Measurements from ENCODE around the gene CALM3. TPM values are rescaled to one million over a fixed set of nuclear protein-coding genes. Genes with fewer than 3 reads are reported as not detected.

The CALM3 gene
- total and polyA plus RNA-seq, 8 donors = 178 to 478 (median 351) TPM

DNA sequence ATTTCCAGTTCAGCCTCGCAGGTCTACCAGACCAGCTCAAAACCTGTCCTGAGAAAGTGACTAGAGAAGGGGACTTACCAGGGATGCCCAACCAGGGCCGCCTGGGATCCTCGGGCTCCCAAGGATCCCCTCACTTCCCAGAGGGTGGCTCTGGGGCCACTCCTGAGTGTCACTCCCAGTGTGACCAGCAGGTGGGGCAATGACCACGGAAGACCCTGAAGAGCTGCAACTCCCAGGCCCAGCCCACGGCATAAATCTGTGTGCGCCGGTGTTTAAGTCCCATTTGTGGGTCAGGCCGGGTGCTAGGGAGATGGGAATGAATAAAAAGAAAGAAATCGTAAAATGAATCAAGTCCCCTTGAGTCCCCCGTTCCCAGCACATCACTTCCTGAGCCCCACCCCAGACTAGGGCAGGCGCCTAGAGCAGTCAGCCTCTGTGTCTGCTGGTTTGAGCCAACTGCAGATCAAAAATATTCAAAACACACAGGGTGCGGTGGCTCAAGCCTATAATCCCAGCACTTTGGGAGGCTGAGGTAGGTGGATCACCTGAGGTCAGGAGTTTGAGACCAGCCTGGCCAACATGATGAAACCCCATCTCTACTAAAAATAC is 13.1 kb downstream of the CALM3 start:
- Histone ChIP-seq H3K27ac (no peak overlapping the region), H3K4me3 (no peak overlapping the region), H3K9me3 (no peaks in the 10 kb centered on the region), H3K4me1 (peaks cover 17 to 51% of the 10 kb centered on the region in 2 donors), H3K27me3 (no peaks in the 10 kb centered on the region), H3K36me3 (peaks cover 0 to 14% of the 10 kb centered on the region in 2 donors)
- TF ChIP-seq, protein P1, sequence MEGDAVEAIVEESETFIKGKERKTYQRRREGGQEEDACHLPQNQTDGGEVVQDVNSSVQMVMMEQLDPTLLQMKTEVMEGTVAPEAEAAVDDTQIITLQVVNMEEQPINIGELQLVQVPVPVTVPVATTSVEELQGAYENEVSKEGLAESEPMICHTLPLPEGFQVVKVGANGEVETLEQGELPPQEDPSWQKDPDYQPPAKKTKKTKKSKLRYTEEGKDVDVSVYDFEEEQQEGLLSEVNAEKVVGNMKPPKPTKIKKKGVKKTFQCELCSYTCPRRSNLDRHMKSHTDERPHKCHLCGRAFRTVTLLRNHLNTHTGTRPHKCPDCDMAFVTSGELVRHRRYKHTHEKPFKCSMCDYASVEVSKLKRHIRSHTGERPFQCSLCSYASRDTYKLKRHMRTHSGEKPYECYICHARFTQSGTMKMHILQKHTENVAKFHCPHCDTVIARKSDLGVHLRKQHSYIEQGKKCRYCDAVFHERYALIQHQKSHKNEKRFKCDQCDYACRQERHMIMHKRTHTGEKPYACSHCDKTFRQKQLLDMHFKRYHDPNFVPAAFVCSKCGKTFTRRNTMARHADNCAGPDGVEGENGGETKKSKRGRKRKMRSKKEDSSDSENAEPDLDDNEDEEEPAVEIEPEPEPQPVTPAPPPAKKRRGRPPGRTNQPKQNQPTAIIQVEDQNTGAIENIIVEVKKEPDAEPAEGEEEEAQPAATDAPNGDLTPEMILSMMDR (IDR thresholded peaks at IDR 0.05) = peak; percentile 85 to 93
- ATAC-seq (peak; percentile 90), DNase-seq (peak; percentile 71 to 92 (median 84))
- intact Hi-C loops (cut with DNase I) = no loop called here

DNA sequence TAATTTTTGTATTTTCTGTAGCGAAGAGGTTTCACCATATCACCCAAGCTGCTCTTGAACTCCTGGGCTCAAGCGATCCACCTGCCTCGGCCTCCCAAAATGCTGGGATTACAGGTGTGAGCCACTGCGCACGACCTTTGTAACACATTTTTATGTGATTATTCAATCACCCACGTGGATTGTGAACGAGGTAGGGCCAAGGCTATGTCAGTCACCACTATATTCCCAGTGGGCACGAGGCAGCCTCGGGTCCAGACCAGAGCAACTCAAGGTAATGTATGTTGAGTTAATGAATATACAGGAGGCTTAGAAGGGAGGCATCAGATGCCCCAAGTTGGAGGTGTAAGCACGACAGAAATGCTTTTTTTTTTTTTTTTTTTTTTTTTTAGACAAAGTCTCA is 14.8 kb downstream of the CALM3 start:
- H3K36me3 ChIP-seq = no peaks in the 10 kb centered on the region
- peaks cover 17 to 65% of the 10 kb centered on the region in 2 donors for H3K4me1 ChIP-seq
- H3K4me3 ChIP-seq = no peak overlapping the region
- H3K9me3 ChIP-seq = no peaks in the 10 kb centered on the region
- intact Hi-C loops (cut with DNase I) = no loop called here
- TF ChIP-seq, protein P1 (IDR thresholded peaks at IDR 0.05) = no peak
- no peak for DNase-seq
- H3K27ac ChIP-seq = no peak overlapping the region
- H3K27me3 ChIP-seq = no peaks in the 10 kb centered on the region
- ATAC-seq = no peak

DNA sequence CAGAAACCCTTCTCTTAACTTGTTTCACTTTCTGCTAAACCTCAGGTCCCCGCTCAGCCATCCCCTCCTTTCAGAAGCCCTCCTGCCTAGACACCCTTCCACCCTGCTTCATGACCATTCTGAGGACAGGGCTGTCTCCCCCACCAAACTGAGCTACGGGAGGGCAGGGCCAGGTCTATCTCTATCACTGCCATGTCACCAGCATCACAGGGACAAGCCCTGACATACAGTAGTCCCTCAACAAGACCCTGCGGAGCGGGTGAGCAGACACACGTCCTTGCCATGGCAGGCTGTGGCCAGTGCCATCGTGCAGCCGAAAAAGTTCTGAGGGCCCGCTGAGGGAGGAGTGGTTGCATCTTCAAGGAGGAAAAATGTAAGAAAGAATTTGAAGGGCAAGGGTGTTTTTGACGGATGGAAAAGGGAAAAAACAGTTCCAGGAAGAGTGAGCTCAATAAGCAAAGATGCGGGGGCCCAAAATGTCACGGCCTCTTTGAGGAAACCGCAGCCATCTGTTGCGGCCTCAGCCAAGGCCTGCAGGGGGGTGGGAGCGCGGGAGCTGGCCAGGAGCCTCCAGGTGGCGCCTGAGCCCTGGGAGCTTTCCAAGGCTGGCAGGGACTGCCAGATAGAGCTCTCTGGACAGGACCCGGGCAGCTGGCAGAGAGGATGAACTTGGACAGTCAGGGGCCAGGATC is 15.6 kb downstream of the CALM3 start:
- DNase-seq = peak in 2 of 4 donors; percentile 59 to 86
- no peaks in the 10 kb centered on the region for H3K27me3 ChIP-seq
- ATAC-seq = peak; percentile 65
- no peaks in the 10 kb centered on the region for H3K9me3 ChIP-seq
- peaks cover 13 to 62% of the 10 kb centered on the region in 2 donors for H3K4me1 ChIP-seq
- intact Hi-C loops (cut with DNase I) = no loop called here
- TF ChIP-seq, protein P1 (IDR thresholded peaks at IDR 0.05) = no peak
- no peak overlapping the region for H3K4me3 ChIP-seq
- no peak overlapping the region for H3K27ac ChIP-seq
- no peaks in the 10 kb centered on the region for H3K36me3 ChIP-seq

DNA sequence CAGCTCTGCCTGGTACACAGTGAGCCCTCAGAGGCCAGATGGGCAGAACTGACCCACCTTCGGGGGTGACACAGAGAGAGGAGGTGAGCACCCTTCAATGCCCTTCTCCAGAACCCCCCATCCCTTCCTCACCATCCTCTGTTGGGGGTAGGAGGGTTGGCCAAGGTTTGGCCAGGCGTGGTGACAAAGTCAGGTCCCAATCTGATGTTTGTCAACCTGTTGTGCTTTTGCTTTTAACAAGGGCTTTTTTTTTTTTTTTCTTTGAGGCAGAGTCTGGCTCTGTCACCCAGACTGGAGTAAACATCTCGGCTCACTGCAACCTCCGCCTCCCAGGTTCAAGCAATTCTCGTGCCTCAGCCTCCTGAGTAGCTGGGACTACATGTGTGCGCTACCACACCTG is 16.5 kb downstream of the CALM3 start:
- ATAC-seq = no peak
- TF ChIP-seq, protein P1 (IDR thresholded peaks at IDR 0.05) = no peak
- peaks cover 12 to 59% of the 10 kb centered on the region in 2 donors for H3K4me1 ChIP-seq
- H3K9me3 ChIP-seq = no peaks in the 10 kb centered on the region
- H3K36me3 ChIP-seq = no peaks in the 10 kb centered on the region
- no peak for DNase-seq
- no peak overlapping the region for H3K4me3 ChIP-seq
- H3K27ac ChIP-seq = no peak overlapping the region
- H3K27me3 ChIP-seq = no peaks in the 10 kb centered on the region
- intact Hi-C loops (cut with DNase I) = no loop called here

DNA sequence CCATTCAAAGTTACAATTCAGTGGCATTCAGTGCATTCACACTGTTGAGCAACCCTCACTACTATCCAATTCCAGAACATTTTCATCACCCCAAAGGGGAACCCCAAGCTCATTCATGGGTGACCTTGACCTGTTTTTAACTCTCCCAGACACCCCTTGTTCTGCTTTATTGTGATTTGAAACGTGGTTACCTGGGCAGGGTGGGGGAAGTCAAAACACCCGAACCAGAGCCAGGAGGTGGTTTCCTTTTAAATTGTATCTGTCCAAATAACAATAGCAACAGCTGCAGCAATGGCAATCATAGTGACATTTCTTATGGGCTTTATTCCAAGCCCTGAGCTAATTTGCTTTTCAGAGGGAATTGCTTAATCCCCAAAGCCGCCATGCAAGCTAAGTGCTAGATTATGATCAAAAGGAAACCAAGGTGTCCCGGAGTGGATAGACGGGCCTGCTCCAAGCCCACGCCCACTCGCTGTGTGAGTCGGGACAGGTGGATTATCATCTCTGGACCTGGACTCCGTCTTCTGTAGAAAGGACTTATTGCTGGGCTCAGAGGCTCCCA is 17.6 kb downstream of the CALM3 start:
- intact Hi-C loops (cut with DNase I) = no loop called here
- no peaks in the 10 kb centered on the region for H3K9me3 ChIP-seq
- ATAC-seq (peak; percentile 10), DNase-seq (peak in 2 of 4 donors; percentile 85)
- H3K27me3 ChIP-seq = no peaks in the 10 kb centered on the region
- no peaks in the 10 kb centered on the region for H3K36me3 ChIP-seq
- TF ChIP-seq, protein P1 (IDR thresholded peaks at IDR 0.05) = no peak
- H3K4me3 ChIP-seq = no peak overlapping the region
- peaks cover 12 to 63% of the 10 kb centered on the region in 2 donors for H3K4me1 ChIP-seq
- H3K27ac ChIP-seq = peak overlapping the region in 1 of 2 donors; percentile 44

All from left lung (tissue), 10 donors.